OCI-LY3 (cell line): Measurements from ENCODE around the gene ADGRB3.

Experiments used
- H2AFZ ChIP-seq: fragments of 200-600, 300-600 bp; shearing (Covaris generic); 2 replicates; pipeline ENCODE4 v1.6.0; 2014; ENCODE audit warnings: antibody characterized with exemption, low read depth, low read length
- H3K27ac ChIP-seq: fragments of 200-600, 300-600 bp; sonication (generic); 2 replicates; pipeline ENCODE4 v1.5.1; 2014; ENCODE audit warnings: mild to moderate bottlenecking, low read length, moderate library complexity, mixed read lengths
- H3K27me3 ChIP-seq: fragments of 200-600, 300-600 bp; sonication (generic); 2 replicates; pipeline ENCODE4 v1.6.1; 2014; ENCODE audit warnings: low read depth, low read length, mixed read lengths
- H3K36me3 ChIP-seq: fragments of 200-600, 300-600 bp; sonication (generic); replicated peaks from 2 replicates; pipeline ENCODE3; 2014; ENCODE audit warnings: low read depth, low read length, mixed read lengths
- H3K4me1 ChIP-seq: fragments of 300-600, 200-600 bp; sonication (generic); 2 replicates; pipeline ENCODE4 v1.6.1; 2014; ENCODE audit warnings: low read length, mixed read lengths
- H3K4me2 ChIP-seq: fragments of 200-600, 300-600 bp; sonication (generic); 2 replicates; pipeline ENCODE4 v1.6.1; 2014; ENCODE audit warnings: low read length, mixed read lengths
- H3K4me3 ChIP-seq: fragments of 300-600, 200-600 bp; sonication (generic); 2 replicates; pipeline ENCODE4 v1.5.1; 2014; ENCODE audit warnings: antibody characterized with exemption, mild to moderate bottlenecking, low read length, moderate library complexity
- H3K79me2 ChIP-seq: fragments of 300-600, 200-600 bp; shearing (Covaris generic); 2 replicates; pipeline ENCODE4 v1.6.1; 2014; ENCODE audit warnings: mild to moderate bottlenecking, low read length, mixed read lengths
- H3K9ac ChIP-seq: fragments of 300-600, 200-600 bp; shearing (Covaris generic); 2 replicates; pipeline ENCODE4 v1.6.0; 2014; ENCODE audit warnings: mild to moderate bottlenecking, low read length, moderate library complexity
- H3K9me3 ChIP-seq: fragments of 200-600, 300-600 bp; shearing (Covaris generic); 2 replicates; pipeline ENCODE4 v1.6.1; 2014; ENCODE audit warnings: low read length, mixed read lengths; ENCODE audit not compliant: insufficient read depth
- H4K20me1 ChIP-seq: fragments of 200-600, 300-600 bp; sonication (generic); 2 replicates; pipeline ENCODE4 v1.6.1; 2016; ENCODE audit warnings: low read length, mixed read lengths; ENCODE audit not compliant: insufficient read depth
- EZH2phosphoT487 ChIP-seq: fragments of 200-600 bp; shearing (Covaris generic); IDR thresholded peaks from 2 replicates; pipeline ENCODE4 v1.6.1; 2018; ENCODE audit warnings: antibody characterized with exemption, mixed run types, low read depth
- TF ChIP-seq, protein P1 (sequence below): fragments of 200-600, 300-600 bp; sonication (generic); IDR thresholded peaks from 2 replicates; pipeline ENCODE4 v1.5.1; 2014; ENCODE audit warnings: antibody characterized with exemption, low read length, low read depth

ADGRB3 gene

GRCh38 chr6:69293471-69293870 is 658.4 kb downstream of the ADGRB3 start:
- H3K4me3 ChIP-seq: no peak overlapping the region

DNA sequence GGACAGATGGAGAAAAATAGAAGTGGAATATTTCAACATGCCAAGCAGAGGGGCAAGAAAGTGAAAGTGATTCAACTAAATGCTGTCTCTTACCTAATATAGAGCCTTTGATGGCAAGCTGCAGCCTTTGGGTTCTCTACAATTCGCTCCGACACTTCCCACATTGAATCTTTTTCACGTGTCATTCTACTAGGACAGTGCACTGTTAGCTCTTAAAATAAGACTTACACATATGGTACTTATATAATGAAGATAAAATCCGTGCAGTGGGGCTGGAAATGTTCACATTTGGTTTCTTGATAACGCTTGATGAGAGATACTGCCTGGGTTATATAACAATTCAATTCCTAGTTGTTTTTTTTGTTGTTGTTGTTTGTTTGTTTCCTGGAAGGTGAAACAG is 659.3 kb downstream of the ADGRB3 start:
- no peaks in the 10 kb centered on the region for H4K20me1 ChIP-seq
- H3K9ac ChIP-seq: no peak overlapping the region
- H3K4me3 ChIP-seq: no peak overlapping the region
- no peak overlapping the region for H2AFZ ChIP-seq
- no peak overlapping the region for H3K4me2 ChIP-seq
- no peaks in the 10 kb centered on the region for H3K27me3 ChIP-seq
- TF ChIP-seq, protein P1, sequence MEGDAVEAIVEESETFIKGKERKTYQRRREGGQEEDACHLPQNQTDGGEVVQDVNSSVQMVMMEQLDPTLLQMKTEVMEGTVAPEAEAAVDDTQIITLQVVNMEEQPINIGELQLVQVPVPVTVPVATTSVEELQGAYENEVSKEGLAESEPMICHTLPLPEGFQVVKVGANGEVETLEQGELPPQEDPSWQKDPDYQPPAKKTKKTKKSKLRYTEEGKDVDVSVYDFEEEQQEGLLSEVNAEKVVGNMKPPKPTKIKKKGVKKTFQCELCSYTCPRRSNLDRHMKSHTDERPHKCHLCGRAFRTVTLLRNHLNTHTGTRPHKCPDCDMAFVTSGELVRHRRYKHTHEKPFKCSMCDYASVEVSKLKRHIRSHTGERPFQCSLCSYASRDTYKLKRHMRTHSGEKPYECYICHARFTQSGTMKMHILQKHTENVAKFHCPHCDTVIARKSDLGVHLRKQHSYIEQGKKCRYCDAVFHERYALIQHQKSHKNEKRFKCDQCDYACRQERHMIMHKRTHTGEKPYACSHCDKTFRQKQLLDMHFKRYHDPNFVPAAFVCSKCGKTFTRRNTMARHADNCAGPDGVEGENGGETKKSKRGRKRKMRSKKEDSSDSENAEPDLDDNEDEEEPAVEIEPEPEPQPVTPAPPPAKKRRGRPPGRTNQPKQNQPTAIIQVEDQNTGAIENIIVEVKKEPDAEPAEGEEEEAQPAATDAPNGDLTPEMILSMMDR: no peak
- no peak for TF ChIP-seq EZH2phosphoT487
- H3K4me1 ChIP-seq: no peaks in the 10 kb centered on the region
- no peaks in the 10 kb centered on the region for H3K79me2 ChIP-seq
- H3K9me3 ChIP-seq: no peaks in the 10 kb centered on the region
- H3K36me3 ChIP-seq: no peaks in the 10 kb centered on the region
- H3K27ac ChIP-seq: no peak overlapping the region

More at GRCh38 chr6:69293471-69293870, 658.4 kb downstream of the ADGRB3 start:
- Histone ChIP-seq H4K20me1 (no peaks in the 10 kb centered on the region), H3K4me2 (no peak overlapping the region), H3K4me1 (no peaks in the 10 kb centered on the region), H3K27me3 (no peaks in the 10 kb centered on the region), H3K9ac (no peak overlapping the region), H2AFZ (no peak overlapping the region), H3K9me3 (no peaks in the 10 kb centered on the region), H3K79me2 (no peaks in the 10 kb centered on the region), H3K27ac (no peak overlapping the region), H3K36me3 (no peaks in the 10 kb centered on the region)
- TF ChIP-seq EZH2phosphoT487: no peak
- TF ChIP-seq, protein P1: no peak

DNA sequence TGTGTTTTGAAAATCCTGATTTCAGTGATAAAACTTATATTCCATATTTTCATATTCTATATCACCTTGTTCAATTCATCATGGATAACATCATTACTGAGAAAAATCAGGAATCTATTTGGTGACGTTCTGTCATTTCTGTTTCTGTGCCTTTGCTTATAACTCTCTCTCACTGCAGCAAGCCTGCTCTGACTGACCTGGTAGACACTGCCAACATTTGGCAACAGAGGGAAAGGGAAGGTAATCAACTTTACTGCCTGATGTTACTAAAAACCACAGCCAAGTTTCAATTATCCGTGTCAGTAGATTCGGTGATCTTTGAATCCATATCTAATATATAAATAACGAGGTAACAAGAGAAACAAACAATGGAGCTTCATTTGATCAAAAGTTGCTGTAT is 659.8 kb downstream of the ADGRB3 start:
- no peak overlapping the region for H3K9ac ChIP-seq
- H3K27ac ChIP-seq: no peak overlapping the region
- no peaks in the 10 kb centered on the region for H4K20me1 ChIP-seq
- H3K4me1 ChIP-seq: no peaks in the 10 kb centered on the region
- no peaks in the 10 kb centered on the region for H3K36me3 ChIP-seq
- no peak overlapping the region for H3K4me3 ChIP-seq
- no peak overlapping the region for H2AFZ ChIP-seq
- no peaks in the 10 kb centered on the region for H3K9me3 ChIP-seq
- H3K79me2 ChIP-seq: no peaks in the 10 kb centered on the region
- TF ChIP-seq, protein P1: no peak
- no peaks in the 10 kb centered on the region for H3K27me3 ChIP-seq
- H3K4me2 ChIP-seq: no peak overlapping the region

DNA sequence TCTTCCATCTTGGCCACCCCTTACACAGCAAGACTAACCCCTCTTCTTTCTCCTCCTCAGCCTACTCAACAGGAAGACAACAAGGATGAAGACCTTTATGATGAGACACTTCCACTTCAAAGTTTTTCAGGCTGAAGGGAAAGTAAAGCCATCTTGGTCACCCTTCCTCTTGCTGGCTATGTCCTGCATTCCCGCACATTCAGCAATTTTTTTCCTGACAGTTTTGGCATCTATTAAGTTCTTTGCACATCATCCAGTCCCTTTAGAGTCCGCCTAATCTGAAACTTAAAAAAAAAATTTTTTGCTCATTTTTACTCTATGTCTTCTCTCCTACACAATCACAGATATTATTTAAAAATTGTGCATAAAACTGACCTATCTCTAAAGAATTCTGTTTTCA is 668.3 kb downstream of the ADGRB3 start:
- Histone ChIP-seq H3K36me3 (no peaks in the 10 kb centered on the region), H3K9ac (no peak overlapping the region), H2AFZ (no peak overlapping the region), H4K20me1 (no peaks in the 10 kb centered on the region), H3K4me3 (no peak overlapping the region), H3K27me3 (no peaks in the 10 kb centered on the region), H3K9me3 (no peaks in the 10 kb centered on the region), H3K79me2 (no peaks in the 10 kb centered on the region), H3K4me1 (no peaks in the 10 kb centered on the region), H3K4me2 (no peak overlapping the region), H3K27ac (no peak overlapping the region)
- TF ChIP-seq, protein P1: no peak
- TF ChIP-seq EZH2phosphoT487: no peak
